Caco-2 (cell line): Measurements from ENCODE around the gene KRTAP12-4. TPM values are rescaled to one million over a fixed set of nuclear protein-coding genes. Genes with fewer than 3 reads are reported as not detected.
"Not testable (repeated sequence)": the region's sequence is repeated elsewhere in the genome, so short reads cannot be mapped to it uniquely, and the experiment has no call there.

Experiments
- BruUV-seq: library from RNA; stranded (reverse); fragments of 400-500 nt; replicated peaks from 2 replicates; lab custom pipeline; 2021; lab: Mats Ljungman, UMichigan
- CTCF ChIA-PET: fragments of 300-600 bp; sonication (Branson Sonifier 250); formaldehyde crosslinking; loops from one replicate; lab custom pipeline; 2022; ENCODE audit warnings: antibody characterized with exemption; lab: Charles Lee
- POLR2A ChIA-PET: fragments of 300-600 bp; sonication (Branson Sonifier 250); formaldehyde crosslinking; loops from one replicate; lab custom pipeline; 2022; ENCODE audit warnings: antibody characterized with exemption; lab: Charles Lee
- DNase-seq, 2 experiments: peaks; one replicate each; pipeline versions ENCODE4 v3.0.0 to v3.0.0-alpha.2; 2020 to 2022
- H3K27me3 ChIP-seq: replicated peaks from 2 replicates; pipeline ENCODE4 v1.6.0; 2011; ENCODE audit warnings: low read length; ENCODE audit not compliant: control insufficient read depth, insufficient read depth
- H3K36me3 ChIP-seq: 2 replicates; pipeline ENCODE4 v1.5.1; 2011; ENCODE audit warnings: low read length; ENCODE audit not compliant: control insufficient read depth, insufficient read depth
- H3K4me1 ChIP-seq: fragments of 250-450 bp; sonication (Bioruptor Pico); 2 replicates; pipeline ENCODE4 v1.5.1; 2020; ENCODE audit warnings: mild to moderate bottlenecking
- H3K4me3 ChIP-seq: 2 replicates; pipeline ENCODE4 v1.5.1; 2011; ENCODE audit warnings: low read depth, mild to moderate bottlenecking, control low read depth, low read length
- H3K9me3 ChIP-seq: fragments of 250-450 bp; sonication (Bioruptor Pico); 2 replicates; pipeline ENCODE4 v1.5.1; 2020; ENCODE audit warnings: mild to moderate bottlenecking, moderate library complexity
- H3K27ac Mint-ChIP-seq: one replicate; pipeline ENCODE4 v1.8.0; 2022; ENCODE audit warnings: mixed read lengths; ENCODE audit not compliant: unreplicated experiment
- H3K27me3 Mint-ChIP-seq: one replicate; pipeline ENCODE4 v1.8.0; 2022; ENCODE audit warnings: mixed read lengths; ENCODE audit not compliant: insufficient read depth, unreplicated experiment
- H3K36me3 Mint-ChIP-seq: one replicate; pipeline ENCODE4 v1.8.0; 2022; ENCODE audit warnings: mild to moderate bottlenecking, mixed read lengths; ENCODE audit not compliant: insufficient read depth, unreplicated experiment
- H3K4me1 Mint-ChIP-seq: one replicate; pipeline ENCODE4 v1.8.0; 2022; ENCODE audit warnings: low read depth, mixed read lengths; ENCODE audit not compliant: unreplicated experiment
- H3K4me3 Mint-ChIP-seq: one replicate; pipeline ENCODE4 v1.8.0; 2022; ENCODE audit warnings: mild to moderate bottlenecking, moderate library complexity, mixed read lengths; ENCODE audit not compliant: unreplicated experiment
- H3K9me3 Mint-ChIP-seq: one replicate; pipeline ENCODE4 v1.8.0; 2022; ENCODE audit warnings: mixed read lengths; ENCODE audit not compliant: unreplicated experiment
- intact Hi-C: fragments of 100-400 bp; cut with micrococcal nuclease; formaldehyde crosslinking; loops from one replicate; pipeline ENCODE4 v1.10.0; 2022; ENCODE audit not compliant: unreplicated experiment
- total RNA-seq: library from RNA; stranded (reverse); gene quantifications from 2 replicates; pipeline ENCODE4 v1.2.3, GENCODE V29; 2022
- TF ChIP-seq, protein P1 (sequence below), 2 experiments: fragments of 200-600 bp in 1 of 2; IDR thresholded peaks; 1 replicate in 1 of 2; 2 replicates in 1 of 2; pipeline versions ENCODE4 v1.5.1 to v1.8.0; 2011 to 2022; ENCODE audit warnings: antibody characterized with exemption in 1 of 2, control low read depth in 1 of 2, inconsistent platforms in 1 of 2, low read depth in 1 of 2, low read length in 1 of 2, mild to moderate bottlenecking in 1 of 2, moderate library complexity in 1 of 2; ENCODE audit not compliant: insufficient read depth in 1 of 2, severe bottlenecking in 1 of 2, unreplicated experiment in 1 of 2

Gene KRTAP12-4
- total RNA-seq, 1 experiment from 2014 or later: not detected

DNA sequence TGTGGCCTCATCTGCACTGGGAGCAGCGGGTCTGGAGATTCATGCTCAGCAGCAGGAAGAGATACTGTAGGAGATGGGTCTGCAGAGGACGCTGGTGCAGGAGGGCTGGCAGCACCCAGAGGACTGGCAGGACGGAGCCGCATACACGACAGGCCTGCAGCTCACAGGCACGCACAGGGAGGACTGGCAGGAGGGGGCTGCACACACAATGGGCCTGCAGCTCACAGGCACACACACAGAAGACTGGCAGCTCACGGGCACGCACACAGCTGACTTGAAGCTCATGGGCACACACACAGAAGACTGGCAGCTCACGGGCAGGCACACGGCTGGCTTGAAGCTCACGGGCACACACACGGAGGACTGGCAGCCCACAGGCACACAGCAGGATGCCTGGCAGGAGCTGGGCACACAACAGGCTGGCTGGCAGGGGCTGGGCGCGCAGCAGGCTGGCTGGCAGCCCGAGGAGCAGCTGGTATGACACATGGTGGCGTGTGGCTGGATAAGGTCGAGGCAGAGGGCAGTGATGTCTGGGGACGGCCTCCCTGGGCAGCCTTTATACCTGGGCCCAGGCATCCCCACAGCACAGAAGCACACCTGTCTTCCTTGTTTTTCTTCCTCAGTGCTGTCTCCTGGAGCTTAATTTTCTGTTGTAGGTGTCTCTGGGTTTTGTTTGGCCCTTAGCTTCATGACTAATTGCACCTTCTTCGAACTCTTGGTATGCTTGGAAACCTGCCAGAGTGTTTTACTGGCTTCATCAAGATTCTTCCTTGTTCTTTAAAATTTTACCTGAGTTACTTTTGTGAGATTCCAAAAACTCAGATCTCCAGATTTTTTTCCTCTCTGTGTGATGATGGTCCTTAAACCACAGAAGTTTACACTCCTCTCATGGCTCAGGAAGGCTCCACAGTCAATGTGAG, 12.2 kb upstream of the KRTAP12-4 start, which contains the start of gene KRTAP12-2:
TSS of gene KRTAP12-2 (minus strand) at position 527 of the 920 bp plus-strand sequence. CDS start at position 486, 41 bp downstream.
- Histone ChIP-seq H3K27me3 (no peaks in the 10 kb centered on the region), H3K36me3 (no peaks in the 10 kb centered on the region), H3K9me3 (peaks cover 12% of the 10 kb centered on the region; the same call in 1 of the 2 replicates), H3K4me3 (no peak within 1 kb of the TSS), H3K4me1 (no peaks in the 10 kb centered on the region)
- TF ChIP-seq, protein P1, sequence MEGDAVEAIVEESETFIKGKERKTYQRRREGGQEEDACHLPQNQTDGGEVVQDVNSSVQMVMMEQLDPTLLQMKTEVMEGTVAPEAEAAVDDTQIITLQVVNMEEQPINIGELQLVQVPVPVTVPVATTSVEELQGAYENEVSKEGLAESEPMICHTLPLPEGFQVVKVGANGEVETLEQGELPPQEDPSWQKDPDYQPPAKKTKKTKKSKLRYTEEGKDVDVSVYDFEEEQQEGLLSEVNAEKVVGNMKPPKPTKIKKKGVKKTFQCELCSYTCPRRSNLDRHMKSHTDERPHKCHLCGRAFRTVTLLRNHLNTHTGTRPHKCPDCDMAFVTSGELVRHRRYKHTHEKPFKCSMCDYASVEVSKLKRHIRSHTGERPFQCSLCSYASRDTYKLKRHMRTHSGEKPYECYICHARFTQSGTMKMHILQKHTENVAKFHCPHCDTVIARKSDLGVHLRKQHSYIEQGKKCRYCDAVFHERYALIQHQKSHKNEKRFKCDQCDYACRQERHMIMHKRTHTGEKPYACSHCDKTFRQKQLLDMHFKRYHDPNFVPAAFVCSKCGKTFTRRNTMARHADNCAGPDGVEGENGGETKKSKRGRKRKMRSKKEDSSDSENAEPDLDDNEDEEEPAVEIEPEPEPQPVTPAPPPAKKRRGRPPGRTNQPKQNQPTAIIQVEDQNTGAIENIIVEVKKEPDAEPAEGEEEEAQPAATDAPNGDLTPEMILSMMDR (IDR thresholded peaks at IDR 0.05; ENCODE audit: insufficient read depth in 1 of 2, low read depth in 1 of 2, low read length in 1 of 2, severe bottlenecking in 1 of 2, unreplicated experiment in 1 of 2): no peak
- intact Hi-C loops: no loop called here
- Mint-ChIP-seq H3K4me3 (no peak within 1 kb of the TSS), H3K4me1 (no peaks in the 10 kb centered on the region), H3K9me3 (peaks cover 21% of the 10 kb centered on the region), H3K36me3 (no peaks in the 10 kb centered on the region), H3K27ac (no peak within 1 kb of the TSS), H3K27me3 (peaks cover 16% of the 10 kb centered on the region)
- ChIA-PET POLR2A (no interaction called here), CTCF (no interaction called here)
- DNase-seq: no peak
- no TSS peak for BruUV-seq

DNA sequence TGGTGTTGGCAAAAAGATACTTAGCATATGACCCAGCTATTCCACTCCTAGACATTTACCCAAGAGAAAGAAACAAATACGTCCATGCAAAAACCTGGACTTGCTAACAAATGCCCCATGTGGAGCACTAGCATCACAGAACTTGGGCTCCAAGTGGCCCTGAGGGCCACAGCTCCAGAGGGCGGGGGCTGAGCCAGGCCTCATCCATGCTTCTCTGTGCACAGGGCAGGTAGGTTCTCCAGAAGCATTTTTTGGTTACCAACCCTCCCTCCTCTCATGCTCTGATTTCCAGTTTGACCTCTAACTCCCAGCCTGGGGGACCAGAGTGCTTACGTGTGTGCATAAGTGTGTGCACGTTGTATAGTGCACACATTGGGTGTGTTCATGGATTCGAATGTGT, 10.2 kb upstream of the KRTAP12-4 start:
- POLR2A ChIA-PET: no interaction called here
- H3K36me3 ChIP-seq: no peaks in the 10 kb centered on the region
- no TSS peak for BruUV-seq

DNA sequence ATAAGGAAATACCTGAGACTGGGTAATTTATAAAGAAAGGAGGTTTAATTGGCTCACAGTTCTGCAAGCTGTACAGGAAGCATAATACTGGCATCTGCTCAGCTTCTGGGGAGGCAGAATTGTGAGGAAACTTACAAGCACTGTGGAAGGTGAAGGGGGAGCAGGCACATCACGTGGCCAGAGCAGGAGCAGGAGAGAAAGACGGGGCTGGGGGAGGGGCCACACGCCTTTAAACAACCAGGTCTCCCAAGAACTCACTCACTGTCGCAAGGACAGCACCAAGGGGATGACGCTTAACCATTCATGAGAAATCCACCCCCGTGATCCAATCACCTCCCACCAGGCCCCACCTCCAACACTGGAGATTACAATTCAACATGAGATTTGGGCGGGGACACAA, 7.1 kb upstream of the KRTAP12-4 start:
- intact Hi-C loops, DNase-seq, POLR2A ChIA-PET, H3K4me3 ChIP-seq, H3K36me3 Mint-ChIP-seq, H3K36me3 ChIP-seq, H3K4me1 ChIP-seq, H3K4me3 Mint-ChIP-seq, BruUV-seq, H3K27me3 ChIP-seq, H3K27ac Mint-ChIP-seq, CTCF ChIA-PET, H3K4me1 Mint-ChIP-seq, H3K9me3 ChIP-seq, H3K27me3 Mint-ChIP-seq: not testable (repeated sequence)
- peaks cover 18% of the 10 kb centered on the region for H3K9me3 Mint-ChIP-seq

More for the DNA sequence above, 10.2 kb upstream of the KRTAP12-4 start:
- H3K9me3 Mint-ChIP-seq: peaks cover 27% of the 10 kb centered on the region
- no peak for DNase-seq
- CTCF ChIA-PET: no interaction called here
- H3K4me1 Mint-ChIP-seq: no peaks in the 10 kb centered on the region
- Histone ChIP-seq H3K4me3 (no peak overlapping the region), H3K27me3 (no peaks in the 10 kb centered on the region), H3K9me3 (peaks cover 12% of the 10 kb centered on the region; the same call in 1 of the 2 replicates), H3K4me1 (no peaks in the 10 kb centered on the region)
- intact Hi-C loops: no loop called here
- peaks cover 21% of the 10 kb centered on the region for H3K27me3 Mint-ChIP-seq
- no peak overlapping the region for H3K4me3 Mint-ChIP-seq
- TF ChIP-seq, protein P1 (IDR thresholded peaks at IDR 0.05; ENCODE audit: insufficient read depth in 1 of 2, low read depth in 1 of 2, low read length in 1 of 2, severe bottlenecking in 1 of 2, unreplicated experiment in 1 of 2): no peak
- H3K36me3 Mint-ChIP-seq: no peaks in the 10 kb centered on the region
- no peak overlapping the region for H3K27ac Mint-ChIP-seq
